HEK293 (cell line): Measurements from ENCODE around the gene IL1A.

ENCODE experiments used
- CTCF ChIA-PET: fragments of 350-600 bp; formaldehyde crosslinking; extraction: SDS; loops from one replicate; lab custom pipeline; 2021; ENCODE audit warnings: antibody characterized with exemption; lab: Yijun Ruan, JAX
- POLR2A ChIA-PET: fragments of 300-600 bp; formaldehyde crosslinking; extraction: SDS; loops from one replicate; lab custom pipeline; 2020; ENCODE audit warnings: antibody characterized with exemption, inconsistent platforms; lab: Yijun Ruan, JAX
- H3K27ac ChIP-seq: fragments of 200-500 bp; sonication (Bioruptor generic); 2 replicates; pipeline ENCODE4 v1.5.1; 2014; ENCODE audit warnings: low read depth, low read length, control low read depth, inconsistent platforms; ENCODE audit errors: extremely low read depth
- H3K36me3 ChIP-seq, 2 experiments: fragments of 200-500 bp in 1 of 2; sonication (Bioruptor generic) in 1 of 2; 1 replicate in 1 of 2; 2 replicates in 1 of 2; pipeline ENCODE4 v1.5.1; 2014 to 2017; ENCODE audit warnings: inconsistent platforms in 2 of 2, low read length in 2 of 2; ENCODE audit not compliant: control insufficient read depth in 2 of 2, insufficient read depth in 1 of 2
- H3K4me1 ChIP-seq: fragments of 200-500 bp; sonication (Bioruptor generic); 2 replicates; pipeline ENCODE4 v1.5.1; 2014; ENCODE audit warnings: mild to moderate bottlenecking, low read length, inconsistent platforms; ENCODE audit not compliant: control insufficient read depth, insufficient read depth
- H3K4me3 ChIP-seq: 2 replicates; pipeline ENCODE4 v1.5.1; 2011; ENCODE audit warnings: low read depth, mild to moderate bottlenecking, control low read depth, low read length, moderate library complexity
- H3K9me3 ChIP-seq: fragments of 200-500 bp; sonication (Bioruptor generic); 2 replicates; pipeline ENCODE4 v1.5.1; 2014; ENCODE audit warnings: low read depth, low read length, inconsistent platforms; ENCODE audit not compliant: control insufficient read depth, insufficient read depth
- ELK4 ChIP-seq: IDR thresholded peaks from 2 replicates; pipeline ENCODE4 v1.6.1; 2011; ENCODE audit warnings: mild to moderate bottlenecking, low read depth, low read length, borderline replicate concordance
- GFI1B ChIP-seq: fragments of 450-650 bp; formaldehyde crosslinking; IDR thresholded peaks from 2 replicates; pipeline ENCODE4 v1.5.1; 2016; ENCODE audit warnings: missing biosample characterization, missing genetic modification characterization
- HOXC10 ChIP-seq: sonication (generic); formaldehyde crosslinking; IDR thresholded peaks from 2 replicates; pipeline ENCODE4 v1.8.1; 2023; ENCODE audit warnings: mild to moderate bottlenecking, missing genetic modification reagents
- KLF1 ChIP-seq: fragments of 450-650 bp; formaldehyde crosslinking; IDR thresholded peaks from 2 replicates; pipeline ENCODE4 v1.5.1; 2016; ENCODE audit warnings: missing biosample characterization, missing genetic modification characterization
- KLF17 ChIP-seq: fragments of 450-650 bp; formaldehyde crosslinking; IDR thresholded peaks from 2 replicates; pipeline ENCODE4 v1.5.1; 2016; ENCODE audit warnings: missing biosample characterization, missing genetic modification characterization
- OVOL3 ChIP-seq: fragments of 450-650 bp; formaldehyde crosslinking; IDR thresholded peaks from 2 replicates; pipeline ENCODE4 v1.5.1; 2016; ENCODE audit warnings: missing biosample characterization, missing genetic modification characterization
- SALL2 ChIP-seq: fragments of 450-650 bp; formaldehyde crosslinking; IDR thresholded peaks from 2 replicates; pipeline ENCODE4 v1.5.0; 2017; ENCODE audit warnings: missing biosample characterization, mild to moderate bottlenecking, missing genetic modification characterization, borderline replicate concordance
- SP7 ChIP-seq: fragments of 450-650 bp; formaldehyde crosslinking; IDR thresholded peaks from 2 replicates; pipeline ENCODE4 v1.5.1; 2016; ENCODE audit warnings: missing biosample characterization, missing genetic modification characterization
- ZBTB8A ChIP-seq: fragments of 450-650 bp; formaldehyde crosslinking; IDR thresholded peaks from 2 replicates; pipeline ENCODE4 v1.5.1; 2016; ENCODE audit warnings: missing biosample characterization, missing genetic modification characterization
- ZNF202 ChIP-seq: fragments of 450-650 bp; formaldehyde crosslinking; IDR thresholded peaks from 2 replicates; pipeline ENCODE4 v1.5.1; 2016; ENCODE audit warnings: missing biosample characterization, missing genetic modification characterization, borderline replicate concordance
- ZNF214 ChIP-seq: fragments of 450-650 bp; formaldehyde crosslinking; IDR thresholded peaks from 2 replicates; pipeline ENCODE4 v1.5.1; 2017; ENCODE audit warnings: missing biosample characterization, mild to moderate bottlenecking, missing genetic modification characterization, borderline replicate concordance
- ZNF223 ChIP-seq: fragments of 450-650 bp; formaldehyde crosslinking; IDR thresholded peaks from 2 replicates; pipeline ENCODE4 v1.5.1; 2016; ENCODE audit warnings: missing biosample characterization, missing genetic modification characterization
- ZNF324 ChIP-seq: fragments of 450-650 bp; formaldehyde crosslinking; IDR thresholded peaks from 2 replicates; pipeline ENCODE4 v1.5.1; 2016; ENCODE audit warnings: missing biosample characterization, missing genetic modification characterization
- ZNF416 ChIP-seq: fragments of 450-650 bp; formaldehyde crosslinking; IDR thresholded peaks from 2 replicates; pipeline ENCODE4 v1.5.1; 2016; ENCODE audit warnings: missing biosample characterization, missing genetic modification characterization
- ZNF48 ChIP-seq: fragments of 450-650 bp; formaldehyde crosslinking; IDR thresholded peaks from 2 replicates; pipeline ENCODE4 v1.5.1; 2016; ENCODE audit warnings: missing biosample characterization, missing genetic modification characterization
- ZNF529 ChIP-seq: fragments of 450-650 bp; formaldehyde crosslinking; IDR thresholded peaks from 2 replicates; pipeline ENCODE4 v1.5.1; 2017; ENCODE audit warnings: missing genetic modification characterization, missing biosample characterization; ENCODE audit not compliant: insufficient replicate concordance
- ZNF549 ChIP-seq: fragments of 450-650 bp; IDR thresholded peaks from 2 replicates; pipeline ENCODE4 v1.5.1; 2018; ENCODE audit warnings: missing biosample characterization, missing genetic modification characterization, mild to moderate bottlenecking, inconsistent platforms, moderate library complexity
- ZNF571 ChIP-seq: fragments of 450-650 bp; formaldehyde crosslinking; IDR thresholded peaks from 2 replicates; pipeline ENCODE4 v1.5.0; 2017; ENCODE audit warnings: missing biosample characterization, missing genetic modification characterization
- ZNF654 ChIP-seq: fragments of 450-650 bp; formaldehyde crosslinking; IDR thresholded peaks from 2 replicates; pipeline ENCODE4 v1.5.1; 2016; ENCODE audit warnings: low read depth, missing biosample characterization, missing genetic modification characterization
- ZNF747 ChIP-seq: fragments of 450-650 bp; formaldehyde crosslinking; IDR thresholded peaks from 2 replicates; pipeline ENCODE4 v1.5.1; 2016; ENCODE audit warnings: missing biosample characterization, missing genetic modification characterization
- ZSCAN30 ChIP-seq: fragments of 450-650 bp; IDR thresholded peaks from 2 replicates; pipeline ENCODE4 v1.5.1; 2018; ENCODE audit warnings: missing biosample characterization, mild to moderate bottlenecking, missing genetic modification characterization, moderate library complexity
- TF ChIP-seq, protein P1 (sequence below): sonication (generic); formaldehyde crosslinking; IDR thresholded peaks from 2 replicates; pipeline ENCODE4 v1.8.1; 2022; ENCODE audit warnings: mild to moderate bottlenecking, moderate library complexity, missing genetic modification reagents
- TF ChIP-seq, protein P2 (sequence below): fragments of 450-650 bp; formaldehyde crosslinking; IDR thresholded peaks from 2 replicates; pipeline ENCODE4 v1.5.1; 2016; ENCODE audit warnings: missing biosample characterization, missing genetic modification characterization
- TF ChIP-seq, protein P3 (sequence below): fragments of 450-650 bp; formaldehyde crosslinking; IDR thresholded peaks from 2 replicates; pipeline ENCODE4 v1.5.1; 2016; ENCODE audit warnings: missing biosample characterization, missing genetic modification characterization

IL1A gene

DNA sequence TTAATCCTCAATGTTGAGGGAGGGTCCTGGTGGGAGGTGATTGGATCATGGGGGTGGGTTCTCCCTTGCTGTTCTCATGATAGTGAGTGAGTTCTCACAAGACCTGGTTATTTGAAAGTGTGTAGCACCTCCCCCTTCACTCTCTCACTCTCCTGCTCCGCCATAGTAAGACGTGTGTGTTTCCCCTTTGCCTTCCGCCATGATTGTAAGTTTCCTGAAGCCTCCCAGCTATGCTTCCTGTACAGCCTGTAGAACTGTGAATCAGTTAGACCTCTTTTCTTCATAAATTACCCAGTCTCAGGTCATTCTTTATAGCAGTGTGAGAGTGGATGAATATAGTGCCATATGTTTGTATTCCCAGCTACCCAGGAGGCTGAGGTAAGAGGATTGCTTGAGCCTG, 42.7 kb upstream of the IL1A start:
- Histone ChIP-seq H3K27ac (no peak overlapping the region), H3K4me1 (no peaks in the 10 kb centered on the region; the same call in 1 of the 2 replicates), H3K4me3 (no peak overlapping the region), H3K36me3 (no peaks in the 10 kb centered on the region), H3K9me3 (no peaks in the 10 kb centered on the region)
- ChIA-PET POLR2A (no interaction called here), CTCF (no interaction called here)
- TF ChIP-seq ZNF324 (no peak), ZNF571 (tag by site-specific recombination) (no peak), KLF17 (tag by site-specific recombination) (no peak), KLF1 (tag by site-specific recombination) (no peak), SP7 (no peak)
- TF ChIP-seq, all 188 proteins: peak for 0

DNA sequence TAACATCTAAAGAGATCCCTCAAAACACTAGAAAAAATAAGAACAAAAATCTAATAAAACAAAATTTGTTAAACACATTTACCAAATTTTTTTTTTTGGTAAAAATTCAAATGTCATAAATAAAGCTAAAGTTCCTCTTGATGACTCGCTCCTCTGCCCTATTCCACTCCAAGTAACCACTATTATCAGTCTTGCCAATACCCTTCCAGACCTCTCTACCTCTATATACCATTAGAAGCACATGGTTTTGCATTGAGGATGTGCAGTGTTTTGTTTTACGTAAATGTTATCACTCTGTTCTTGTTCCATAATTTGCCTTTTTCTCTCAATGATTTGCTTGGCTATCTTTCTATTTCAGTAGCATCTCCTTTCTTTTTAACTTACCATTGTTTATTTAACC, 41.4 kb upstream of the IL1A start:
- H3K4me1 ChIP-seq, result no peaks in the 10 kb centered on the region; the same call in 1 of the 2 replicates
- TF ChIP-seq ZNF549, result no peak
- TF ChIP-seq, protein P1, sequence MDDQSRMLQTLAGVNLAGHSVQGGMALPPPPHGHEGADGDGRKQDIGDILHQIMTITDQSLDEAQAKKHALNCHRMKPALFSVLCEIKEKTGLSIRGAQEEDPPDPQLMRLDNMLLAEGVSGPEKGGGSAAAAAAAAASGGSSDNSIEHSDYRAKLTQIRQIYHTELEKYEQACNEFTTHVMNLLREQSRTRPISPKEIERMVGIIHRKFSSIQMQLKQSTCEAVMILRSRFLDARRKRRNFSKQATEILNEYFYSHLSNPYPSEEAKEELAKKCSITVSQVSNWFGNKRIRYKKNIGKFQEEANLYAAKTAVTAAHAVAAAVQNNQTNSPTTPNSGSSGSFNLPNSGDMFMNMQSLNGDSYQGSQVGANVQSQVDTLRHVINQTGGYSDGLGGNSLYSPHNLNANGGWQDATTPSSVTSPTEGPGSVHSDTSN, result no peak
- no peak for TF ChIP-seq GFI1B (tag by site-specific recombination)
- TF ChIP-seq ELK4, result no peak
- no peak for TF ChIP-seq ZSCAN30
- TF ChIP-seq ZNF214 (tag by site-specific recombination), result no peak
- no peak for TF ChIP-seq ZNF654 (tag by site-specific recombination)
- no peak for TF ChIP-seq ZNF416 (tag by site-specific recombination)
- no peak for TF ChIP-seq ZNF529 (tag by site-specific recombination)
- TF ChIP-seq ZNF223 (tag by site-specific recombination), result no peak
- TF ChIP-seq ZNF747 (tag by site-specific recombination), result no peak
- TF ChIP-seq, protein P2, sequence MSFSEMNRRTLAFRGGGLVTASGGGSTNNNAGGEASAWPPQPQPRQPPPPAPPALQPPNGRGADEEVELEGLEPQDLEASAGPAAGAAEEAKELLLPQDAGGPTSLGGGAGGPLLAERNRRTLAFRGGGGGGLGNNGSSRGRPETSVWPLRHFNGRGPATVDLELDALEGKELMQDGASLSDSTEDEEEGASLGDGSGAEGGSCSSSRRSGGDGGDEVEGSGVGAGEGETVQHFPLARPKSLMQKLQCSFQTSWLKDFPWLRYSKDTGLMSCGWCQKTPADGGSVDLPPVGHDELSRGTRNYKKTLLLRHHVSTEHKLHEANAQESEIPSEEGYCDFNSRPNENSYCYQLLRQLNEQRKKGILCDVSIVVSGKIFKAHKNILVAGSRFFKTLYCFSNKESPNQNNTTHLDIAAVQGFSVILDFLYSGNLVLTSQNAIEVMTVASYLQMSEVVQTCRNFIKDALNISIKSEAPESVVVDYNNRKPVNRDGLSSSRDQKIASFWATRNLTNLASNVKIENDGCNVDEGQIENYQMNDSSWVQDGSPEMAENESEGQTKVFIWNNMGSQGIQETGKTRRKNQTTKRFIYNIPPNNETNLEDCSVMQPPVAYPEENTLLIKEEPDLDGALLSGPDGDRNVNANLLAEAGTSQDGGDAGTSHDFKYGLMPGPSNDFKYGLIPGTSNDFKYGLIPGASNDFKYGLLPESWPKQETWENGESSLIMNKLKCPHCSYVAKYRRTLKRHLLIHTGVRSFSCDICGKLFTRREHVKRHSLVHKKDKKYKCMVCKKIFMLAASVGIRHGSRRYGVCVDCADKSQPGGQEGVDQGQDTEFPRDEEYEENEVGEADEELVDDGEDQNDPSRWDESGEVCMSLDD (tag by site-specific recombination), result no peak
- TF ChIP-seq ZNF202 (tag by site-specific recombination), result no peak
- TF ChIP-seq ZNF48 (tag by site-specific recombination), result no peak
- TF ChIP-seq ZBTB8A, result no peak
- no peak for TF ChIP-seq OVOL3
- TF ChIP-seq HOXC10 (CRISPR knock-in tag), result no peak
- TF ChIP-seq ZNF324, result no peak
- TF ChIP-seq SALL2 (tag by site-specific recombination), result no peak
- TF ChIP-seq, protein P3, sequence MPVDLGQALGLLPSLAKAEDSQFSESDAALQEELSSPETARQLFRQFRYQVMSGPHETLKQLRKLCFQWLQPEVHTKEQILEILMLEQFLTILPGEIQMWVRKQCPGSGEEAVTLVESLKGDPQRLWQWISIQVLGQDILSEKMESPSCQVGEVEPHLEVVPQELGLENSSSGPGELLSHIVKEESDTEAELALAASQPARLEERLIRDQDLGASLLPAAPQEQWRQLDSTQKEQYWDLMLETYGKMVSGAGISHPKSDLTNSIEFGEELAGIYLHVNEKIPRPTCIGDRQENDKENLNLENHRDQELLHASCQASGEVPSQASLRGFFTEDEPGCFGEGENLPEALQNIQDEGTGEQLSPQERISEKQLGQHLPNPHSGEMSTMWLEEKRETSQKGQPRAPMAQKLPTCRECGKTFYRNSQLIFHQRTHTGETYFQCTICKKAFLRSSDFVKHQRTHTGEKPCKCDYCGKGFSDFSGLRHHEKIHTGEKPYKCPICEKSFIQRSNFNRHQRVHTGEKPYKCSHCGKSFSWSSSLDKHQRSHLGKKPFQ (tag by site-specific recombination), result no peak
- TF ChIP-seq, all 188 proteins: peak for 0
- Histone ChIP-seq H3K9me3 (no peaks in the 10 kb centered on the region), H3K4me3 (no peak overlapping the region), H3K36me3 (no peaks in the 10 kb centered on the region), H3K27ac (no peak overlapping the region)
- CTCF ChIA-PET, result no interaction called here
- POLR2A ChIA-PET, result no interaction called here
